HFFc6 (cell line): ENCODE data around the gene THOC2. TPM values are rescaled to one million over a fixed set of nuclear protein-coding genes. Genes with fewer than 3 reads are reported as not detected.
"Not testable (repeated sequence)": the region's sequence is repeated elsewhere in the genome, so short reads cannot be mapped to it uniquely, and the experiment has no call there.

Experiments used
- DNase-seq: peaks from one replicate; pipeline ENCODE4 v3.0.0-alpha.2; 2018
- H3K27ac Mint-ChIP-seq: 2 replicates; pipeline ENCODE4 v1.8.0; 2020; ENCODE audit warnings: mild to moderate bottlenecking, mixed read lengths
- H3K27me3 Mint-ChIP-seq: 2 replicates; pipeline ENCODE4 v1.8.0; 2021; ENCODE audit warnings: mild to moderate bottlenecking, moderate library complexity, mixed read lengths; ENCODE audit not compliant: insufficient read depth
- H3K36me3 Mint-ChIP-seq: 2 replicates; pipeline ENCODE4 v1.8.0; 2021; ENCODE audit warnings: low read depth, mixed read lengths
- H3K4me1 Mint-ChIP-seq: 2 replicates; pipeline ENCODE4 v1.8.0; 2020; ENCODE audit warnings: low read depth, mixed read lengths
- H3K4me3 Mint-ChIP-seq: 2 replicates; pipeline ENCODE4 v1.8.0; 2020; ENCODE audit warnings: mild to moderate bottlenecking, moderate library complexity, mixed read lengths
- H3K9me3 Mint-ChIP-seq: 2 replicates; pipeline ENCODE4 v1.8.0; 2020; ENCODE audit warnings: mild to moderate bottlenecking, mixed read lengths
- total RNA-seq, 6 experiments: library from RNA; stranded (reverse); fragmentation: NEBNext Ultra II Directional; extraction: Animal tissue kit (Norgen Biotek cat#: 25700); gene quantifications; 2 replicates in 1 of 6; 3 replicates in 5 of 6; pipeline ENCODE4 v1.2.3, GENCODE V29; 2021
- TF ChIP-seq, protein P1 (sequence below): fragments of 200-600 bp; sonication (generic); IDR thresholded peaks from 2 replicates; pipeline ENCODE4 v1.5.0; 2021; ENCODE audit warnings: antibody characterized with exemption, mild to moderate bottlenecking

The THOC2 gene
- total RNA-seq, 6 experiments from 2014 or later, result 49.9 to 54.3 (median 52.9) TPM

DNA sequence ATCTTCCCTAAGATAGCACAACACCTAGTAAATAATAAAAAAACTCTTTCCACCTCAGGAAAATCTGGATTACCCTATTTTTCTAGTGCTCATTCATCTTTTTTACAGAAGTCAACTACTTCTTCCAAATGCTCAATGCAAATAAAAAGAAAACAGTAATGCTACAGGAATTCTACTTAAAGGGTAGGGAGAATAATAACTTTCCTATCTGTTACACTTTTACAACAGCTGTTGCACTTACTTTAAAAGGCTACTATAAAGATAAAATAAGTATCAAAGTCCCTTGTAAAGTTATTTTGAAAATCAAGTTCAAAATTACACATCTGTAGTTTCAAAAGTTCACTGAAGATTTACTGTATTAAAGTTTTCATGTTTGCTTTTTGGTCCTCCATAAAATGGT is 37.6 kb downstream of the THOC2 start:
- Mint-ChIP-seq H3K36me3 (peaks cover 4% of the 10 kb centered on the region; the same call in 1 of the 2 replicates), H3K9me3 (no peaks in the 10 kb centered on the region), H3K27me3 (no peaks in the 10 kb centered on the region), H3K27ac (no peak overlapping the region; the same call in 1 of the 2 replicates), H3K4me1 (peaks cover 9% of the 10 kb centered on the region), H3K4me3 (no peak overlapping the region)
- TF ChIP-seq, protein P1, sequence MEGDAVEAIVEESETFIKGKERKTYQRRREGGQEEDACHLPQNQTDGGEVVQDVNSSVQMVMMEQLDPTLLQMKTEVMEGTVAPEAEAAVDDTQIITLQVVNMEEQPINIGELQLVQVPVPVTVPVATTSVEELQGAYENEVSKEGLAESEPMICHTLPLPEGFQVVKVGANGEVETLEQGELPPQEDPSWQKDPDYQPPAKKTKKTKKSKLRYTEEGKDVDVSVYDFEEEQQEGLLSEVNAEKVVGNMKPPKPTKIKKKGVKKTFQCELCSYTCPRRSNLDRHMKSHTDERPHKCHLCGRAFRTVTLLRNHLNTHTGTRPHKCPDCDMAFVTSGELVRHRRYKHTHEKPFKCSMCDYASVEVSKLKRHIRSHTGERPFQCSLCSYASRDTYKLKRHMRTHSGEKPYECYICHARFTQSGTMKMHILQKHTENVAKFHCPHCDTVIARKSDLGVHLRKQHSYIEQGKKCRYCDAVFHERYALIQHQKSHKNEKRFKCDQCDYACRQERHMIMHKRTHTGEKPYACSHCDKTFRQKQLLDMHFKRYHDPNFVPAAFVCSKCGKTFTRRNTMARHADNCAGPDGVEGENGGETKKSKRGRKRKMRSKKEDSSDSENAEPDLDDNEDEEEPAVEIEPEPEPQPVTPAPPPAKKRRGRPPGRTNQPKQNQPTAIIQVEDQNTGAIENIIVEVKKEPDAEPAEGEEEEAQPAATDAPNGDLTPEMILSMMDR, result no peak
- DNase-seq, result no peak

DNA sequence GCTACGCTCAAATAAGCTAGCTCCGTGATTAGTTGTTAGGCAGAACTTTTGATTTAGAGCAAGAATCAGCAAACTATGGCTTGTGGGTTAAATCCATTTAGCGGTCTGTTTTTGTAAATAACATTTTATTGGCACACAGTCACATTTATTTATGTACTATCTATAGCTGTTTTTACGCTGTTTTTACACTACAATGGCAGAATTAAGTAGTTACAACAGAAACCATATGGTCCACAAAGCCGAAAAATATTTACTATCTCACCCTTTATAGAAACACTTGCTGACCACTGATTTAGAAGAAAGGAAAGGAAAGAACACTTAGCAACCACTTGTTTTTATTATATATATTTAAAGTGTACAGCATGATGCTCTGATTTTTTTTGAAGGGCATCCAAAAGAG is 41.1 kb downstream of the THOC2 start:
- Mint-ChIP-seq H3K4me1 (peaks cover 9% of the 10 kb centered on the region), H3K36me3 (peaks cover 5% of the 10 kb centered on the region; the same call in 1 of the 2 replicates), H3K27me3 (no peaks in the 10 kb centered on the region), H3K27ac (no peak overlapping the region), H3K9me3 (no peaks in the 10 kb centered on the region), H3K4me3 (no peak overlapping the region)
- no peak for DNase-seq
- TF ChIP-seq, protein P1, result no peak

DNA sequence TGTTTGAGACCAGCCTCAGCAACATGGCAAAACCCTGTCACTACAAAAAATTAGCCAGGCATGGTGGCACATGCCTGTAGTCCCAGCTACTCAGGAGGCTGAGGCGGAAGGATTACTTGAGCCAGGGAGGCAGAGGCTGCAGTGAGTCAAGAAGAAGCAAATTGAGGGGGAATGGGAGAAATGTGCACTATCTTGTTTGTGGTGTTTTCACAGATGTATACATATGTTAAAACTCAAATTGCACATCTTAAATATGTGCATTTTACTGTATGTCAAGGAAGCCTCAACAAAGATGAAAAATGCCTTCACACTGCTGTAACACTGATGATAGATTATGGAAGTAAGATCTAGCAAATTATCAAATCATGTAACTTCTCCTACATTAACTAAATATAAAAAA is 44.3 kb downstream of the THOC2 start:
- Mint-ChIP-seq H3K27me3 (no peaks in the 10 kb centered on the region; the same call in 1 of the 2 replicates), H3K9me3 (no peaks in the 10 kb centered on the region), H3K4me1 (no peaks in the 10 kb centered on the region), H3K4me3 (no peak overlapping the region), H3K27ac (no peak overlapping the region), H3K36me3 (peaks cover 15% of the 10 kb centered on the region; the same call in 1 of the 2 replicates)
- DNase-seq, result no peak
- TF ChIP-seq, protein P1, result no peak

DNA sequence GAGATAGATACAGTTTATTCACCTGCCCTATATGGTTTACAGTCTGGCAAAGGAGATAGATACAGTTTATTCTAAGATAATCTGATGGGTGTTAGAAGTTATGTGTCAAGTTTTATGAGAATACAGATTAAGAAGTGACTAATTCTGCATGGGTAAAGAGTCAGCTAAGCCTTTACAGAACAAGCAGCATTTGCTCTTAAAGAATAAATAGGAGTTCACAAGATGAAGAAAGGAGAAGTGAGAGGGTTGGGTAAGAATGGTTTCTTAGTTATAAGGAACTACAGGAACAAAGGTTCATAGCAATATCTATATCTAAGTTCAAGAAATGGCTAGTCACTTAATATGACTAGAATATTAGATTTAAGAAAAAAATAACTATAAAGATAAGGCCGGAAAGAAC is 47.6 kb downstream of the THOC2 start:
- H3K27ac Mint-ChIP-seq, result no peak overlapping the region
- H3K36me3 Mint-ChIP-seq, result peaks cover 33% of the 10 kb centered on the region
- TF ChIP-seq, protein P1, result no peak
- no peaks in the 10 kb centered on the region; the same call in 1 of the 2 replicates for H3K27me3 Mint-ChIP-seq
- no peak for DNase-seq
- H3K9me3 Mint-ChIP-seq, result no peaks in the 10 kb centered on the region
- no peaks in the 10 kb centered on the region for H3K4me1 Mint-ChIP-seq
- H3K4me3 Mint-ChIP-seq, result no peak overlapping the region

DNA sequence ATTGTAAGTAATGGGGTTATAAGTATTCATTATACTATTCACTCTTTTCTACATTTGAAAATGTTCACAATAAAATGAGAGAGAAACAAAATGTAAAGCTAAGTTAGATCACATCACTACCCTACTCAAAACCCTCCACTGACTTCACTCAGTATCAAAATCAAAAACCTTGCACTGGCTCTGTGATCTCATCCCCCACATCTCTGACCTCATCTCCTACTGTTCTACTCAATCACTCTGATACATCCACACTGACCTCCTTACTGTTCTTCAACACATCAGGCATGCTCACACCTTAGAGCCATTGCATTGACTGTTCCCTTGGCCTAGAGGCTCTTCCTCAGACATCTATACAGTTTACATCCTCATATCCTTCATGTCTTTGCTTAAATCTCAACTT is 50.7 kb downstream of the THOC2 start:
- Mint-ChIP-seq H3K9me3 (no peaks in the 10 kb centered on the region), H3K4me3 (no peak overlapping the region), H3K36me3 (peaks cover 44% of the 10 kb centered on the region), H3K4me1 (no peaks in the 10 kb centered on the region), H3K27ac (no peak overlapping the region), H3K27me3 (no peaks in the 10 kb centered on the region; the same call in 1 of the 2 replicates)
- DNase-seq, result no peak
- TF ChIP-seq, protein P1, result no peak

DNA sequence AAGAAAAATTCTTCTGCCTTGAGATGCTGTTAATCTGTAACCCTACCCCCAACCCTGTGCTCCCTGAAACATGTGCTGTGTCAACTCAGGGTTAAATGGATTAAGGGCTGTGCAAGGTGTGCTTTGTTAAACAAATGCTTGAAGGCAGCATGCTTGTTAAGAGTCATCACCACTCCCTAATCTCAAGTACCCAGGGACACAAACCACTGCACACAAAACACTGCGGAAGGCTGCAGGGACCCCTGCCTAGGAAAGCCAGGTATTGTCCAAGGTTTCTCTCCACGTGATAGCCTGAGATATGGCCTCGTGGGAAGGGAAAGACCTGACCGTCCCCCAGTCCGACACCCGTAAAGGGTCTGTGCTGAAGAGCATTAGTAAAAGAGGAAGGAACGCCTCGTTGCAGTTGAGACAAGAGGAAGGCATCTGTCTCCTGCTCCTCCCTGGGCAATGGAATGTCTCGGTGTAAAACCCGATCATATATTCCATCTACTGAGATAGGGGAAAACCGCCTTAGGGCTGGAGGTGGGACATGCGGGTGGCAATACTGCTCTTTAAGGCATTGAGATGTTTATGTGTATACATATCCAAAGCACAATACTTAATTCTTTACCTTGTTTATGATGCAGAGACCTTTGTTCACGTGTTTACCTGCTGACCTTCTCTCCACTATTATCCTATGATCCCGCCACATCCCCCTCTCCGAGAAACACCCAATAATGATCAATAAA is 53.0 kb downstream of the THOC2 start:
- H3K36me3 Mint-ChIP-seq, result peaks cover 40% of the 10 kb centered on the region
- not testable (repeated sequence) for H3K4me1 Mint-ChIP-seq, H3K27ac Mint-ChIP-seq, H3K27me3 Mint-ChIP-seq, H3K4me3 Mint-ChIP-seq, H3K9me3 Mint-ChIP-seq, DNase-seq
